NCI-H128 (cell line): ENCODE measurements around the gene PXMP2.

Experiments used
- DNase-seq: peaks from one replicate; lab custom pipeline; 2025; ENCODE audit not compliant: unreplicated experiment; lab: John Stamatoyannopoulos, UW

The PXMP2 gene

GRCh38 chr12:132660052-132660451 is 27.3 kb upstream of the PXMP2 start:
- no peak for DNase-seq

GRCh38 chr12:132660996-132661395 is 26.4 kb upstream of the PXMP2 start:
- DNase-seq, result no peak

- no peak for DNase-seq
Observed at GRCh38 chr12:132661972-132662371, 25.4 kb upstream of the PXMP2 start.

GRCh38 chr12:132662901-132663755 is 24.3 kb upstream of the PXMP2 start:
- no peak for DNase-seq

GRCh38 chr12:132664206-132665148 is 22.9 kb upstream of the PXMP2 start:
- no peak for DNase-seq

- DNase-seq, result no peak
Observed at GRCh38 chr12:132665149-132665491, 22.3 kb upstream of the PXMP2 start.

- DNase-seq, result no peak
Observed at GRCh38 chr12:132665794-132666193, 21.6 kb upstream of the PXMP2 start.

- no peak for DNase-seq
Observed at GRCh38 chr12:132668191-132669088, 18.9 kb upstream of the PXMP2 start.

- DNase-seq, result no peak
Observed at GRCh38 chr12:132669166-132669879, 18.1 kb upstream of the PXMP2 start.

- DNase-seq, result no peak
Observed at GRCh38 chr12:132672116-132672515, 15.3 kb upstream of the PXMP2 start.

- no peak for DNase-seq
Observed at GRCh38 chr12:132672678-132673077, 14.7 kb upstream of the PXMP2 start.

GRCh38 chr12:132673288-132674179 is 13.9 kb upstream of the PXMP2 start:
- DNase-seq, result no peak

- DNase-seq, result no peak
Observed at GRCh38 chr12:132674561-132674960, 12.8 kb upstream of the PXMP2 start.

- DNase-seq, result no peak
Observed at GRCh38 chr12:132675757-132676432, 11.5 kb upstream of the PXMP2 start.

GRCh38 chr12:132677492-132677891 is 9.9 kb upstream of the PXMP2 start:
- DNase-seq, result no peak

GRCh38 chr12:132685400-132685799 is 2.0 kb upstream of the PXMP2 start:
- no peak for DNase-seq

GRCh38 chr12:132686825-132687210 is 569 bp upstream of the PXMP2 start:
- no peak for DNase-seq

GRCh38 chr12:132689227-132689626 is 1.8 kb downstream of the PXMP2 start:
- no peak for DNase-seq

GRCh38 chr12:132690112-132690511 is 2.7 kb downstream of the PXMP2 start:
- DNase-seq, result no peak
